Liver (tissue), 3 donors: ENCODE data around the gene PTGES.

Source experiments
- EGR1 ChIP-seq, 2 donors: IDR thresholded peaks; 2 replicates each; pipeline ENCODE4 v1.6.1; 2016 to 2018; ENCODE audit warnings: antibody characterized with exemption in 2 of 2, low read depth in 2 of 2
- FOXA1 ChIP-seq: IDR thresholded peaks from 2 replicates; pipeline ENCODE4 v1.6.1; 2016; ENCODE audit warnings: antibody characterized with exemption
- FOXA2 ChIP-seq: IDR thresholded peaks from 2 replicates; pipeline ENCODE4 v1.6.1; 2016; ENCODE audit warnings: antibody characterized with exemption
- GABPA ChIP-seq, 2 donors: IDR thresholded peaks in 1 of 2; conservative IDR thresholded peaks in 1 of 2; 2 replicates each; pipeline ENCODE4 v1.6.1; 2016; ENCODE audit warnings: antibody characterized with exemption in 2 of 2, mild to moderate bottlenecking in 1 of 2, moderate library complexity in 1 of 2
- JUND ChIP-seq, 2 donors: IDR thresholded peaks; 2 replicates each; pipeline ENCODE4 v1.6.1; 2016; ENCODE audit warnings: antibody characterized with exemption in 2 of 2
- RXRA ChIP-seq, 2 donors: IDR thresholded peaks; 2 replicates each; pipeline ENCODE4 v1.6.1; 2017 to 2018; ENCODE audit warnings: antibody characterized with exemption in 2 of 2, mild to moderate bottlenecking in 1 of 2
- SP1 ChIP-seq: IDR thresholded peaks from 2 replicates; pipeline ENCODE4 v1.6.1; 2018; ENCODE audit warnings: antibody characterized with exemption, mild to moderate bottlenecking
- TAF1 ChIP-seq: conservative IDR thresholded peaks from 2 replicates; pipeline ENCODE4 v1.6.1; 2016; ENCODE audit warnings: antibody characterized with exemption, mild to moderate bottlenecking
- TF ChIP-seq, protein P1 (sequence below): fragments of 150-350 bp; IDR thresholded peaks from 2 replicates; pipeline ENCODE4 v1.5.1; 2017; ENCODE audit warnings: improper control_type of control experiment, low read depth, low read length; ENCODE audit not compliant: missing input control
- TF ChIP-seq, protein P2 (sequence below): IDR thresholded peaks from 2 replicates; pipeline ENCODE4 v1.6.1; 2016; ENCODE audit warnings: antibody characterized with exemption
- TF ChIP-seq, protein P3 (sequence below): IDR thresholded peaks from 2 replicates; pipeline ENCODE4 v1.6.1; 2016; ENCODE audit warnings: antibody characterized with exemption
- TF ChIP-seq, protein P4 (sequence below): IDR thresholded peaks from 2 replicates; pipeline ENCODE4 v1.6.1; 2016; ENCODE audit warnings: antibody characterized with exemption
- donor health status: healthy.
- donor health status: healthy.

DNA sequence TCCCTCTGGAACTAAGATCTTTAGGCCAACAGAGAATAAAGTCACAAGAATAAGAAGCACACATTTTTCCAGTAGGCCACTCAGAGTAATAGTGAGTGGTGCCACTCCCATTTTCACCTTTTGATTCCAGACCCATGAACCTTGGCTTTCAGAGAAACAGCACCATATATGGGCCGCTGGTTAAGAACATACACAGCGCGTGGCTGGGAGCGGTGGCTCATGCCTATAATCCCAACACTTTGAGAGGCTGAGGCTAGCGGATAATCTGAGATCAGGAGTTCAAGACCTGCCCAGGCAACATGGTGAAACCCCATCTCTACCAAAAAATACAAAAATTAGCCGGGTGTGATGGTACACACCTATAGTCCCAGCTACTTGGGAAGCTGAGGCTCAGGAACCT, 15.6 kb upstream of the PTGES start:
- no peak for TF ChIP-seq SP1
- TF ChIP-seq, protein P1, sequence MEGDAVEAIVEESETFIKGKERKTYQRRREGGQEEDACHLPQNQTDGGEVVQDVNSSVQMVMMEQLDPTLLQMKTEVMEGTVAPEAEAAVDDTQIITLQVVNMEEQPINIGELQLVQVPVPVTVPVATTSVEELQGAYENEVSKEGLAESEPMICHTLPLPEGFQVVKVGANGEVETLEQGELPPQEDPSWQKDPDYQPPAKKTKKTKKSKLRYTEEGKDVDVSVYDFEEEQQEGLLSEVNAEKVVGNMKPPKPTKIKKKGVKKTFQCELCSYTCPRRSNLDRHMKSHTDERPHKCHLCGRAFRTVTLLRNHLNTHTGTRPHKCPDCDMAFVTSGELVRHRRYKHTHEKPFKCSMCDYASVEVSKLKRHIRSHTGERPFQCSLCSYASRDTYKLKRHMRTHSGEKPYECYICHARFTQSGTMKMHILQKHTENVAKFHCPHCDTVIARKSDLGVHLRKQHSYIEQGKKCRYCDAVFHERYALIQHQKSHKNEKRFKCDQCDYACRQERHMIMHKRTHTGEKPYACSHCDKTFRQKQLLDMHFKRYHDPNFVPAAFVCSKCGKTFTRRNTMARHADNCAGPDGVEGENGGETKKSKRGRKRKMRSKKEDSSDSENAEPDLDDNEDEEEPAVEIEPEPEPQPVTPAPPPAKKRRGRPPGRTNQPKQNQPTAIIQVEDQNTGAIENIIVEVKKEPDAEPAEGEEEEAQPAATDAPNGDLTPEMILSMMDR = no peak
- TF ChIP-seq, protein P2, sequence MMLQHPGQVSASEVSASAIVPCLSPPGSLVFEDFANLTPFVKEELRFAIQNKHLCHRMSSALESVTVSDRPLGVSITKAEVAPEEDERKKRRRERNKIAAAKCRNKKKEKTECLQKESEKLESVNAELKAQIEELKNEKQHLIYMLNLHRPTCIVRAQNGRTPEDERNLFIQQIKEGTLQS = no peak
- no peak for TF ChIP-seq FOXA1
- TF ChIP-seq, protein P3, sequence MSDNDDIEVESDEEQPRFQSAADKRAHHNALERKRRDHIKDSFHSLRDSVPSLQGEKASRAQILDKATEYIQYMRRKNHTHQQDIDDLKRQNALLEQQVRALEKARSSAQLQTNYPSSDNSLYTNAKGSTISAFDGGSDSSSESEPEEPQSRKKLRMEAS = no peak
- no peak for TF ChIP-seq FOXA2
- no peak for TF ChIP-seq GABPA (IDR thresholded peaks at IDR 0.05 in 1 of 2, conservative IDR thresholded peaks at IDR 0.05 in 1 of 2)
- TF ChIP-seq, protein P4, sequence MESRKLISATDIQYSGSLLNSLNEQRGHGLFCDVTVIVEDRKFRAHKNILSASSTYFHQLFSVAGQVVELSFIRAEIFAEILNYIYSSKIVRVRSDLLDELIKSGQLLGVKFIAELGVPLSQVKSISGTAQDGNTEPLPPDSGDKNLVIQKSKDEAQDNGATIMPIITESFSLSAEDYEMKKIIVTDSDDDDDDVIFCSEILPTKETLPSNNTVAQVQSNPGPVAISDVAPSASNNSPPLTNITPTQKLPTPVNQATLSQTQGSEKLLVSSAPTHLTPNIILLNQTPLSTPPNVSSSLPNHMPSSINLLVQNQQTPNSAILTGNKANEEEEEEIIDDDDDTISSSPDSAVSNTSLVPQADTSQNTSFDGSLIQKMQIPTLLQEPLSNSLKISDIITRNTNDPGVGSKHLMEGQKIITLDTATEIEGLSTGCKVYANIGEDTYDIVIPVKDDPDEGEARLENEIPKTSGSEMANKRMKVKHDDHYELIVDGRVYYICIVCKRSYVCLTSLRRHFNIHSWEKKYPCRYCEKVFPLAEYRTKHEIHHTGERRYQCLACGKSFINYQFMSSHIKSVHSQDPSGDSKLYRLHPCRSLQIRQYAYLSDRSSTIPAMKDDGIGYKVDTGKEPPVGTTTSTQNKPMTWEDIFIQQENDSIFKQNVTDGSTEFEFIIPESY = no peak
- no peak for TF ChIP-seq JUND (IDR thresholded peaks at IDR 0.05)
- TF ChIP-seq TAF1 = no peak
- no peak for TF ChIP-seq RXRA (IDR thresholded peaks at IDR 0.05)
- TF ChIP-seq EGR1 (IDR thresholded peaks at IDR 0.05; ENCODE audit: low read depth in 2 of 2) = no peak
